ENCODE data around the gene KRT6A. TPM values are rescaled to one million over a fixed set of nuclear protein-coding genes. Genes with fewer than 3 reads are reported as not detected.
"Not testable (repeated sequence)": the region's sequence is repeated elsewhere in the genome, so short reads cannot be mapped to it uniquely, and the experiment has no call there.

KRT6A gene
- total and polyA plus RNA-seq, 7 experiments from 2014 or later, result not detected

DNA sequence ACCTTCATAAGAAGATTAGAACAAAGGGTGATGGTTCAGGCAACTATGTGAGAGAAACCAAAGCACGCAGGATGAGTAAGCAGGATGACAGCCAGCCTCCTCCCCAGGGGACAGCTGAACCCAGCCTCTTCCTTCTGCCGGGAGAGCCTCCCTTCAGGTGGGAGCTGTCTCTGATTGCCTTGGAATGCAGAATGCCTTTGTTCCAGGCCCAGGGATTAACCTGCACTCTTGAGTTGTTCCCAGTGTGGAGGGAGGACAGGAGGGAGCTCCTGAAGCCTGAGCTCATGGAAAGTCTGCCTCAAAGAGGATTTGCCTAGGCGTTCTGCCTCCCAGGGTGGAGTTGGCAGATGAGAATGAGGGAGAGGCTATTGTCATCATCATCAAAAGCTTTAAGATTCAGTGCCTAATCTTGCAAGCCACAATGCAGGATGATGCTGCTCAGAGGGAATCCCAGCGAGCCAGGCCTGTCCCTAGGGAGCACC, 3.6 kb upstream of the KRT6A start:
- H3K9me3 Mint-ChIP-seq, result peaks cover 0 to 5% (median 3%) of the 10 kb centered on the region in 11 donors
- H3K36me3 Mint-ChIP-seq, result no peaks in the 10 kb centered on the region
- H3K9me3 ChIP-seq (ENCODE audit: control insufficient read depth in 2 of 3, low read length in 3 of 3), result no peaks in the 10 kb centered on the region
- ChIA-PET POLR2A (no interaction called here), CTCF (interaction anchor here (0.6 kb wide), 1 partner anchor 374 kb away, joined by 4 read pairs; no protein-coding TSS in a partner anchor)
- no peaks in the 10 kb centered on the region for H3K36me3 ChIP-seq (ENCODE audit: control insufficient read depth in 2 of 3, insufficient read depth in 3 of 3, low read length in 3 of 3)
- intact Hi-C loops (cut with micrococcal nuclease), result no loop called here
- no peak overlapping the region for H3K4me3 ChIP-seq (ENCODE audit: low read length)
- no peak overlapping the region for H3K27ac ChIP-seq (ENCODE audit: low read depth, low read length)
- no peaks in the 10 kb centered on the region for H3K4me1 ChIP-seq (ENCODE audit: control insufficient read depth in 2 of 2, insufficient read depth in 2 of 2, low read length in 2 of 2)
- H3K27ac Mint-ChIP-seq, result no peak overlapping the region
- peaks cover 0 to 3% (median 0%) of the 10 kb centered on the region in 7 donors for H3K4me1 Mint-ChIP-seq
- DNase-seq (no peak), ATAC-seq (no peak)
- no peaks in the 10 kb centered on the region for H3K27me3 ChIP-seq (ENCODE audit: control insufficient read depth in 2 of 2, insufficient read depth in 2 of 2, low read length in 2 of 2)
- H3K4me3 Mint-ChIP-seq, result no peak overlapping the region
- H3K27me3 Mint-ChIP-seq, result peaks cover 12 to 35% (median 22%) of the 10 kb centered on the region in 5 donors

DNA sequence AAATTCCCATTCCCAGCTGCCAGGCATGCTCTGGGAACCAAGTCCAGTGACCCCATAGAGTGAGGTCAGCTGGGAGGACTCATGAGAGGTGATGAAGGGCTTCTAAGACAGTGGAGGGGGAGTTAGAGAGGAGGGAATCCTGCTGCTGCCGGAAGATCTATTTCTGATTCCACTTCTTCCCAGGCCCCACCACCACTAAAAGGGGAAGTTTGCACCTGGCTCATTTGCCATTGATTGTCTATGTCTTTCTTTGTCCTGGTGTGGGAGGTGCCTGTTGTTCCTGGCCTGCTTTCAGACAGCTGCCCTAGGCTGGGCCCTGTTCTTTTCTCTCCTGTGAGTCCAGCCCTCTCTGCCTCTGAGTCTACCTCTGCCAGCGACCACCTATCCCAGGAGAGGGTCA, 3.0 kb upstream of the KRT6A start:
- DNase-seq (no peak), ATAC-seq (no peak)
- peaks cover 0 to 5% (median 3%) of the 10 kb centered on the region in 11 donors for H3K9me3 Mint-ChIP-seq
- H3K4me1 ChIP-seq (ENCODE audit: control insufficient read depth in 2 of 2, insufficient read depth in 2 of 2, low read length in 2 of 2), result no peaks in the 10 kb centered on the region
- no peaks in the 10 kb centered on the region for H3K9me3 ChIP-seq (ENCODE audit: control insufficient read depth in 2 of 3, low read length in 3 of 3)
- H3K27ac ChIP-seq (ENCODE audit: low read depth, low read length), result no peak overlapping the region
- H3K36me3 ChIP-seq (ENCODE audit: control insufficient read depth in 2 of 3, insufficient read depth in 3 of 3, low read length in 3 of 3), result no peaks in the 10 kb centered on the region
- intact Hi-C loops (cut with micrococcal nuclease), result no loop called here
- H3K27me3 ChIP-seq (ENCODE audit: control insufficient read depth in 2 of 2, insufficient read depth in 2 of 2, low read length in 2 of 2), result no peaks in the 10 kb centered on the region
- H3K27me3 Mint-ChIP-seq, result peaks cover 16 to 39% (median 23%) of the 10 kb centered on the region in 5 donors
- peaks cover 0 to 3% (median 0%) of the 10 kb centered on the region in 7 donors for H3K4me1 Mint-ChIP-seq
- H3K4me3 Mint-ChIP-seq, result no peak overlapping the region
- H3K27ac Mint-ChIP-seq, result no peak overlapping the region
- CTCF ChIA-PET, result no interaction called here
- POLR2A ChIA-PET, result no interaction called here
- no peak overlapping the region for H3K4me3 ChIP-seq (ENCODE audit: low read length)
- no peaks in the 10 kb centered on the region for H3K36me3 Mint-ChIP-seq

DNA sequence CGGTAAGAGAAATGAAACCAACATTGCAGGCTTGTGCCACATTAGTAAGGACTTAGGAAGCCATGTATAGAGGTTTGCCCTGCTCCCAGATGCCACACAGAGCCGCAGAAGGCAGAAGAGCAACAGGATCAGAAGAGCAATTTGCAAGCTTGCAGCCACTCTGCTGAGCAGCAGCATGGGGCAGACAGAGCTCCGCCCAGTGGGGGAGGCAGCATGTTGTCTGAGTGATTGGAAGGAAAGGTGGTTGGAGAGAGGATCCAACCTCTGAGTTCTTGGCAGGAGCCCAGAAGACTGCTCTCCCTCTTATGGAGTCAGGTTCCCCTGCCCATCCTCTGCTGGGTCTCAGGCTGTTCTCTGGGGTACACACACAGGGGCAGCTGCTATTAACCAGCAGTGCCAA, 2.3 kb upstream of the KRT6A start:
- Mint-ChIP-seq H3K36me3 (no peaks in the 10 kb centered on the region), H3K27me3 (peaks cover 16 to 36% (median 23%) of the 10 kb centered on the region in 5 donors)
- H3K36me3 ChIP-seq (ENCODE audit: control insufficient read depth in 2 of 3, insufficient read depth in 3 of 3, low read length in 3 of 3), result no peaks in the 10 kb centered on the region

DNA sequence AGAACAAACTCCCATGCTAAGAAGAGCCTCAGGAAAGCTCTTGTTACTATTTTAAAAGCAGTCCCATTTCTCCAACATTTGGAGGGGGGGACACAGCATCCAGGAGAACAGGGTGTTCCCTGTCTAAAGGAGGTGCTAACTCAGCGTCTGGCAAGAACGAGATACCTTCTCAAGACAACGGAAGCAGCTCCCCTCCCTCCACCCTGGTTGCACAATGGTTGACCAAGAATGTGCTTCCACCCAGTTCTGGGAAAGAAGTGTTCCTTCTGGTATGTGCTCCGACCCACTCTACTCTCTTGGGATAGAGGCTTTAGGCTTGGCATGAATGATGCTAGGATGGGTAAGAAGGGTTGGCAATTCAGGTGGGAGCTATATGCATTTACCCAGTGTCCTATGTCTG, 1.5 kb upstream of the KRT6A start:
- H3K4me3 Mint-ChIP-seq, result no peak overlapping the region
- no peaks in the 10 kb centered on the region for H3K36me3 ChIP-seq (ENCODE audit: control insufficient read depth in 2 of 3, insufficient read depth in 3 of 3, low read length in 3 of 3)
- intact Hi-C loops (cut with micrococcal nuclease), result no loop called here
- no peaks in the 10 kb centered on the region for H3K4me1 ChIP-seq (ENCODE audit: control insufficient read depth in 2 of 2, insufficient read depth in 2 of 2, low read length in 2 of 2)
- peaks cover 0 to 3% (median 0%) of the 10 kb centered on the region in 7 donors for H3K4me1 Mint-ChIP-seq
- ATAC-seq (no peak), DNase-seq (no peak)
- ChIA-PET CTCF (interaction anchor here (1.5 kb wide), 1 partner anchor 386 kb away, joined by 3 read pairs; no protein-coding TSS in a partner anchor), POLR2A (no interaction called here)
- H3K27ac ChIP-seq (ENCODE audit: low read depth, low read length), result no peak overlapping the region
- no peaks in the 10 kb centered on the region for H3K27me3 ChIP-seq (ENCODE audit: control insufficient read depth in 2 of 2, insufficient read depth in 2 of 2, low read length in 2 of 2)
- H3K9me3 Mint-ChIP-seq, result peaks cover 0 to 3% (median 0%) of the 10 kb centered on the region in 11 donors
- peaks cover 18 to 36% (median 28%) of the 10 kb centered on the region in 5 donors for H3K27me3 Mint-ChIP-seq
- H3K4me3 ChIP-seq (ENCODE audit: low read length), result no peak overlapping the region
- H3K36me3 Mint-ChIP-seq, result no peaks in the 10 kb centered on the region
- no peak overlapping the region for H3K27ac Mint-ChIP-seq
- H3K9me3 ChIP-seq (ENCODE audit: control insufficient read depth in 2 of 3, low read length in 3 of 3), result no peaks in the 10 kb centered on the region

More for the DNA sequence above, 2.3 kb upstream of the KRT6A start:
- intact Hi-C loops (cut with micrococcal nuclease), result no loop called here
- POLR2A ChIA-PET, result no interaction called here
- no peaks in the 10 kb centered on the region for H3K9me3 ChIP-seq (ENCODE audit: control insufficient read depth in 2 of 3, low read length in 3 of 3)
- DNase-seq, result no peak
- H3K4me1 ChIP-seq (ENCODE audit: control insufficient read depth in 2 of 2, insufficient read depth in 2 of 2, low read length in 2 of 2), result no peaks in the 10 kb centered on the region
- no peak overlapping the region for H3K27ac ChIP-seq (ENCODE audit: low read depth, low read length)
- peaks cover 0 to 3% (median 0%) of the 10 kb centered on the region in 11 donors for H3K9me3 Mint-ChIP-seq
- H3K4me1 Mint-ChIP-seq, result peaks cover 0 to 3% (median 0%) of the 10 kb centered on the region in 7 donors
- H3K27me3 ChIP-seq (ENCODE audit: control insufficient read depth in 2 of 2, insufficient read depth in 2 of 2, low read length in 2 of 2), result no peaks in the 10 kb centered on the region
- no peak overlapping the region for H3K27ac Mint-ChIP-seq
- no peak overlapping the region for H3K4me3 Mint-ChIP-seq
- H3K4me3 ChIP-seq (ENCODE audit: low read length), result no peak overlapping the region
- ATAC-seq, result no peak
- CTCF ChIA-PET, result interaction anchor here (1.5 kb wide), 1 partner anchor 385 kb away, joined by 3 read pairs; no protein-coding TSS in a partner anchor

DNA sequence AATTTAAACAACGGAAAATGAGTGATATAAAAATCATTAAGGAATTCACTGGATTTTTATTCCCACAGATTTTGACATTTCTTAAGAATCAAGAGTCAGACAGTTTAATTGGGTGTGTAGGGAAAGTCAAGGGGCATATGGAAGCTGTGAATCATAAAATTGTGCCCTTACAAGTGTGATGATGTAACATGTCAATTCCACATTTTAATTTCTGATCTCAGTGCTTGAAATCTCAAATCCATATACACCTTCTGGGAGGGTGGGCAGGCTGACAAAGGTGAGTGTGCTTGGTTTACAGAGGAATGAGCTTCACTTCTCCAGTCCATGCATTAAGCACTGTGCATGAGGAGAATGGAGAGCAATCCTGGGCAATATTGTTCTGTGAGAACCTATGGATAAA, 1.0 kb upstream of the KRT6A start:
- Mint-ChIP-seq H3K4me1 (peaks cover 0 to 3% (median 0%) of the 10 kb centered on the region in 7 donors), H3K27me3 (peaks cover 18 to 36% (median 29%) of the 10 kb centered on the region in 5 donors)
- POLR2A ChIA-PET, result no interaction called here

DNA sequence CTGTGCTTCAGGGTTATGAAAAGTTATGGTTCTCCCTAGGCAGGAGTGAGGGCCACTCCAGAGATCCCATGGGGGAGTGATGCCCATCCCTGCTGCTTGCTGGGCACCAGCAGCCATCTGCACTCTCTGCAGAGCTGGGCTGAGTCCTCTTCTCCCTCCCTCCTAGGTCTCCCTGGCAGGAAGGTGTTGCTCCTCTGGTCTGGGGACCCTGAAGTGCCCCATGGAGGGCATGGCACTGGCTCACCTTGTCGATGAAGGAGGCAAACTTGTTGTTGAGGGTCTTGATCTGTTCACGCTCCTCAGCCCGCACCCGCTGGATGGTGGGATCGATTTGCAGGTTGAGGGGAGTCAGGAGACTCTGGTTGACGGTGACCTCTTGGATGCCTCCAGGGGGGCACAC, 652 bp downstream of the KRT6A start:
- peaks cover 17 to 41% (median 34%) of the 10 kb centered on the region in 5 donors for H3K27me3 Mint-ChIP-seq
- ATAC-seq; H3K9me3 ChIP-seq (ENCODE audit: control insufficient read depth in 2 of 3, low read length in 3 of 3); DNase-seq; H3K27ac Mint-ChIP-seq; CTCF ChIA-PET; POLR2A ChIA-PET; H3K4me1 Mint-ChIP-seq; intact Hi-C loops (cut with micrococcal nuclease); H3K36me3 Mint-ChIP-seq; H3K4me3 ChIP-seq (ENCODE audit: low read length); H3K4me1 ChIP-seq (ENCODE audit: control insufficient read depth in 2 of 2, insufficient read depth in 2 of 2, low read length in 2 of 2); H3K4me3 Mint-ChIP-seq; H3K9me3 Mint-ChIP-seq; H3K27ac ChIP-seq (ENCODE audit: low read depth, low read length); H3K27me3 ChIP-seq (ENCODE audit: control insufficient read depth in 2 of 2, insufficient read depth in 2 of 2, low read length in 2 of 2); H3K36me3 ChIP-seq (ENCODE audit: control insufficient read depth in 2 of 3, insufficient read depth in 3 of 3, low read length in 3 of 3): not testable (repeated sequence)

More for the DNA sequence above, 1.0 kb upstream of the KRT6A start:
- intact Hi-C loops (cut with micrococcal nuclease), result no loop called here
- no peaks in the 10 kb centered on the region for H3K27me3 ChIP-seq (ENCODE audit: control insufficient read depth in 2 of 2, insufficient read depth in 2 of 2, low read length in 2 of 2)
- CTCF ChIA-PET, result no interaction called here
- no peaks in the 10 kb centered on the region for H3K9me3 ChIP-seq (ENCODE audit: control insufficient read depth in 2 of 3, low read length in 3 of 3)
- no peaks in the 10 kb centered on the region for H3K4me1 ChIP-seq (ENCODE audit: control insufficient read depth in 2 of 2, insufficient read depth in 2 of 2, low read length in 2 of 2)
- DNase-seq (no peak), ATAC-seq (no peak)
- H3K4me3 ChIP-seq (ENCODE audit: low read length), result no peak overlapping the region
- Mint-ChIP-seq H3K4me3 (no peak overlapping the region), H3K27ac (no peak overlapping the region), H3K9me3 (peaks cover 0 to 3% (median 0%) of the 10 kb centered on the region in 11 donors), H3K36me3 (peaks cover 0 to under 1% (median 0%) of the 10 kb centered on the region in 5 donors)
- H3K27ac ChIP-seq (ENCODE audit: low read depth, low read length), result no peak overlapping the region
- no peaks in the 10 kb centered on the region for H3K36me3 ChIP-seq (ENCODE audit: control insufficient read depth in 2 of 3, insufficient read depth in 3 of 3, low read length in 3 of 3)

DNA sequence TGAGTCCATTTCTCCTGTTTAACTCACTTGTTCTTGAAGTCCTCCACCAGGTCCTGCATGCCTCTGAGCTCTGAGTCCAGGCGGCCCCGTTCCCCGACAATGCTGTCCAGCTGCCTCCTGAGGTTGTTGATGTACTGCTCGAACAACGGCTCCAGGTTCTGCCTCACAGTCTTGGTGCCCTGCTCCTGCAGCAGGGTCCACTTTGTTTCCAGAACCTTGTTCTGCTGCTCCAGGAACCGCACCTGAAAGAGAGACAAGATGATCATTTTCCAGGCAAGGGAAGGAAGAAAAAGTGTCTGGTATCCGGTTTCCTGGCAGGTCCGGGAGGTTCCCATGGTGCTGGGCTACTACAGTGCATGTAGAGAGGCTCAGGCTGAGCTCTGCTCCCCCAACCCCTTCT, 1.6 kb downstream of the KRT6A start:
- ATAC-seq; POLR2A ChIA-PET; DNase-seq; H3K27ac Mint-ChIP-seq; H3K9me3 Mint-ChIP-seq; intact Hi-C loops (cut with micrococcal nuclease); H3K27me3 ChIP-seq (ENCODE audit: control insufficient read depth in 2 of 2, insufficient read depth in 2 of 2, low read length in 2 of 2); H3K4me3 Mint-ChIP-seq; H3K27ac ChIP-seq (ENCODE audit: low read depth, low read length); H3K9me3 ChIP-seq (ENCODE audit: control insufficient read depth in 2 of 3, low read length in 3 of 3); H3K36me3 ChIP-seq (ENCODE audit: control insufficient read depth in 2 of 3, insufficient read depth in 3 of 3, low read length in 3 of 3); CTCF ChIA-PET; H3K4me3 ChIP-seq (ENCODE audit: low read length); H3K36me3 Mint-ChIP-seq; H3K4me1 Mint-ChIP-seq; H3K4me1 ChIP-seq (ENCODE audit: control insufficient read depth in 2 of 2, insufficient read depth in 2 of 2, low read length in 2 of 2): not testable (repeated sequence)
- H3K27me3 Mint-ChIP-seq, result peaks cover 17 to 49% (median 36%) of the 10 kb centered on the region in 5 donors

All from naive thymus-derived CD4-positive, alpha-beta T cell (primary cell).